Stimulated activated CD8-positive, alpha-beta memory T cell treated with anti-CD3 and anti-CD28 coated beads, Interleukin-12 subunit alpha, Interleukin-12 subunit beta, amount 100 ng/mL, for 24 hours (primary cell): ENCODE results near the gene AJUBA.
"Not testable (repeated sequence)": the region's sequence is repeated elsewhere in the genome, so short reads cannot be mapped to it uniquely, and the experiment has no call there.

ENCODE experiments used
- DNase-seq: peaks from one replicate; pipeline ENCODE4 v3.0.0-alpha.2; 2020; ENCODE audit errors: extremely low read depth

The AJUBA gene

GRCh38 chr14:22981090-22981875, 1.1 kb downstream of the AJUBA start:
- no peak for DNase-seq

DNA sequence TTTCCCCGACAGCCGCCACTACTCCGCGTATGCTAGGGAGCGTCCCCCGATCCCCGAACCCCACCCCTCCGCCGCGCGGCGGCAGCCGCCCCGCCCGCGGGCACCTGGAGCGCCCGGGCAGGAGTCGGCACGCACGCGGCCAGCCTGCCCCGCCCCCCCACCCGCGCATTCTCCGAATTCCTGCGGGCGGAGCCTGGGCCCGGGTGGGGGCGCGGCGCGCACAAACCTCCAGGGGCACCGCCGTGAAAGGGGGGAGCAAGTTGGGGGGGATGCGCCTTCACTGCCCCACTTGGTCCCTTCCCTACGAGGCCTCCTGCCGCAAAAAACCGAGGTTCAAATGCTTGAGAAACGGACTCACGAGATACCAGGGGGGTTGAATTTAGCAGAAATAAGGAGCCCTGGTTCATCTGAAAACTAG, 1.7 kb downstream of the AJUBA start:
- no peak for DNase-seq

- DNase-seq: no peak
These were observed 2.5 kb downstream of the AJUBA start for GRCh38 chr14:22979748-22980392.

DNA sequence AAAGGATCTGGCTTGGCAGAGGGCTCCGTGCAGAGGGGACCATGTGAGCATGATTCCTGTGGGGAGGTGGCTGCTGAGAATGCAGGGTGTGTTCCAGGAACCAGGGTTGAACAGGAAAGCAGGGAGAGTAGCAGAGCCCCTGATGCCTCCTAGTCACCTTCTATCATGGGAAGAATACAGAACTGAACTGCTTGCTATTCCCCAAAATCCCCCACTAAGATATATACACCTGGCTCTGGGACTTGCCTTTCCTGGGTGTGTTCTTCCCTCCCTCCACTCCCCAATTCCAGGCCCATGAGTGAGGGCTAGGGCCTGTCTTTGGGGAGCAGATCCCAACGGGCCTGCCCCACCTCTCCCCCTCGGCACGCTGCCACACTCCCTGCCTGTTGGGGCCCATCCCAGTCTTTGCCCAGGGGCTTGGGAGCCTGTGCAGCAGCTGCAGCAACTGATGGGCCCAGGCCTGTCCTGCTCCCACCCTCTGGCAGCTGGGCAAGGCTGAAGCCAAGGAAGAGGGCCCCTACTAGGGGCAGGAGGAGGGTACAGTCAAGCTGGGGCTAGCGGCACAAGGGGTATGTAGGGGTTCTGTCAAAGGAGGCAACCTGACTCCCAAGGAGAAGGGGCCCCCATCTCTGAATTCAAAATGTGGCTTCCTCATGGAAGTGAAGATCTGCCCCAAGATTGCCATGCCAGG, 3.2 kb downstream of the AJUBA start:
- no peak for DNase-seq

DNA sequence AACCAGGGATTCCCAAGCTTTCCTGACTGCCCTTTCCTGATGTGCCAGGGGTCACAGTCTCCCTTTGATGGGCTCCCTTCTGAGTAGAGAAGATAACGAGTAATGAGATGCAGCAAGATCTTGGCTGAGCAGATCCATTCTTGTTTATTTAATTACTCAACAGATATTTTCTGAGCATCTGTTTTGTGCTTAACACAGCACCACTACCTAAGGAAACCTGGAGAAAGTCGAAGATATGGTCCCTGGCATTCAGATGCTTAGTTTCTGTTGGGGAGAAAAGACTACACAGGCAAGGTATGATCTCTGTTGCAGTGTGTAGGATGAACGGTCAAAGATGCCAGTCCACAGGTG, 3.9 kb downstream of the AJUBA start:
- no peak for DNase-seq

GRCh38 chr14:22977684-22978486, 4.5 kb downstream of the AJUBA start:
- DNase-seq: no peak

DNA sequence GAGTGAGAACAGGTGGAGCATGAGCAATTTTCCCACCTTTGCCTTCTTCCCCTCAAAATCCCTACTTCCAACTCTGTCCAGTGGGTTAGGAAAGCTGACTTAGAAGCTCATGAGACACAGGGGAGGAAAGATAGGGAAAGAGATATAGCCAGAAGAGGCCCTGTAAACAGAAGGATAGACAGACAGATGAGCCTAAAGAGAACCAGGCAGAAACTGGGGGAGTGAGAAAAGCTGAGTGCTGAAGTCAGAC, 5.0 kb downstream of the AJUBA start:
- DNase-seq: no peak

DNA sequence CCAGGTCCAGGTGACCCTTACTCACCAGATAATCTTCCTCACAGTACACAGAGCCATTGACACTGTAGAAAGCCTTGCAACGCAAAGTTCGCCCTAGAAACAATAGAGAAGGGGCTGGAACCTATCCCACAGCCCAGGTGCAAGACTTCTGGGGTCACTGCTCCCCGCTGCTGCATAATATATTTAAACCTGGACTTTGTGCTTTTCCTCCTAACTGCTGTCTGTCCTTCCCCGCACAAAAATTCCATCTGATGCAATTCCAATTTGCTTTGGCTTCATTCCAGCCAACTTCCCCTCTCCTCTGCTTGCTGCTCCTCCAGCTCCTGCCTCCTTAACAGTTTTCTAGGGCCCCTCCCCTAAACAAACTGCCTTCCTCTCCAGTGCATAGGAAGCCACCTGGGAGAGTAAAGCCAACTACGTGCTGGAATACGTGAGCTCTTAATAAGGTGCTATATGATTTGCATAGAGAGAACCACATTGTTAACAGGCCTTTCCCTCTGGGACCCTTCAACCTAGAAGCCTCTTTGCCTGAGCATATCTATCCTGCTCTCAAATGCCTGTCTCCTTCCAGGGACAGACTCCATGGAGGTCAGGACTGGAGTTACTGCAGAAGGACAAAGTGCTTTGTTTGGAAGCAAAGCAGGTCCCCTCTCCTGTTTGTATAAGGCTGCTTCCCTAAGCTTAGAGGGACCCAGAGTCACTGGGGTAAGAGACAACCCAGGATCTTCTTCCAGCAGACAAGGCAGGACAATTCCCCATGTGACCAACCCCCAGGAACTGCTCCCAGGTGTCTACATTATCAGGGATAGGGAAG, 5.5 kb downstream of the AJUBA start:
- DNase-seq: no peak

- DNase-seq: no peak
These were observed 7.6 kb downstream of the AJUBA start for GRCh38 chr14:22974530-22975313.

- no peak for DNase-seq
These were observed 8.9 kb downstream of the AJUBA start for GRCh38 chr14:22973217-22974032.

DNA sequence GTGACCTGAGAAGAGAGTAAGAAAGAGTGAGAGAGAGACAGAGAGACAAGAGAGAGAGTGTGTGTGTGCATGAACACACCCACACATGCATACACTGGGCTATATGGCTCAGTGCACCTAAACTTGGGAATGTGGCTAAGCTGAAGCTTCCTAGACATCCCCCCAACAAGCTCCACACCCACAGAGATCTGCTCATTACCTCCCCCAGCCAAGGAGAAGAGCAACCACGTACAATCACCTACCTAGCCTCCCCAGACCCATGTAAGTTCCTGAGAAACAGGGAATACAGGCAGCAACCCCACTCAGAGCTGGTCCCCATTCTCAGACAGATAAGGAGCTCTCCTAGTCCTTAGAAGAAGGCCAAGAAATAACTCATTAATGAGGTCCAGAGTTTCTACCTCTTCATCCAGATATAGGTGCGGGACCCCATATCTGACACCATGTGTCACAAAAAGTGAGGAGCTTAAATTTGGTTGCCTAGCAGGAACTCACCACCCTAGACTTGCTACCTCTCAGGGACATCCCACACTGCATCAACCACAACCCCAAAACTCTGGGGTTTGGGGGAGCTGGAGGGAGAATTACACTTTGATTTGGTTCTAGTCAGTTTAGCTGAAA, 9.9 kb downstream of the AJUBA start:
- DNase-seq: no peak

DNA sequence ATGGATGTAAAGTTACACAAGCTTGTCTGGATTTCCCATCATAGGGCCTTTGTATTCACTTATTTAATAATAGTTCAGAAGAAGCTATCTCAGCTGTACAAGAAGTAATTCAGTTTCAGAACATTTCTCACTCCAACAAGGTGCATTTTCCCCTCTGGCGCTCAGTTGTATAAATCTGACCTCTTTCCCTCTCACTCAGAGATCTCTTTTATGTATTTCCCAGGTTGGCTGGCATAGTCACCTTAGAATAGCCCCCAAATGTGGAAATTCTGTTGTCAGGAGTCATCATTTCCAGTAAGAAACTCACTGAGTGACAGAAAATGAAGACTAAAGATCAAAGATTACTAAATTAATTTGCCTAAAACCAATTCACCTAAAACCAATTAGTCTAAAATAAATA, 11.2 kb downstream of the AJUBA start:
- no peak for DNase-seq

DNA sequence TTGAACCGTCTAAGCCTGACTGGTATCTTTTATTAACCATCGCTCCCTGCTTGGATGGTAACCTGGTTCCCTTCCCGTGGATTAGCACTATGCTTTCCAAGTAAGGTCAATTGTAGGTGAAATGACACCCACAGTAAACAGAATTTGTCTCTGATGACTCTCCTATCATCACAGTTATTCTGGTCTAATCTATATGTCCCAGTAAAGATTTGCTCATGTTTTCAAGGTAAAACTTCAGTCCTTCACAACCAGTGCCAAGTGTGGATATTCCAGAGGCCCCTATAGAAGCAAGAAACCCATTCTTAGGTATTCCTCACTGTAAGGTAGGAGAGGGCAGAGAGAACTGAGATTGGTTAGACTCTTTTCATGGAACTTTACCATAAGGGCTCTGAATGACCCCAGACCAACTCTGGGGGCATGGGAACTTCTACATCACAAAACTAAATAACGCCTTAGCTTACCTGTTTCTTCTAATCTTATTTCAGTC, 15.5 kb downstream of the AJUBA start:
- DNase-seq: no peak

DNA sequence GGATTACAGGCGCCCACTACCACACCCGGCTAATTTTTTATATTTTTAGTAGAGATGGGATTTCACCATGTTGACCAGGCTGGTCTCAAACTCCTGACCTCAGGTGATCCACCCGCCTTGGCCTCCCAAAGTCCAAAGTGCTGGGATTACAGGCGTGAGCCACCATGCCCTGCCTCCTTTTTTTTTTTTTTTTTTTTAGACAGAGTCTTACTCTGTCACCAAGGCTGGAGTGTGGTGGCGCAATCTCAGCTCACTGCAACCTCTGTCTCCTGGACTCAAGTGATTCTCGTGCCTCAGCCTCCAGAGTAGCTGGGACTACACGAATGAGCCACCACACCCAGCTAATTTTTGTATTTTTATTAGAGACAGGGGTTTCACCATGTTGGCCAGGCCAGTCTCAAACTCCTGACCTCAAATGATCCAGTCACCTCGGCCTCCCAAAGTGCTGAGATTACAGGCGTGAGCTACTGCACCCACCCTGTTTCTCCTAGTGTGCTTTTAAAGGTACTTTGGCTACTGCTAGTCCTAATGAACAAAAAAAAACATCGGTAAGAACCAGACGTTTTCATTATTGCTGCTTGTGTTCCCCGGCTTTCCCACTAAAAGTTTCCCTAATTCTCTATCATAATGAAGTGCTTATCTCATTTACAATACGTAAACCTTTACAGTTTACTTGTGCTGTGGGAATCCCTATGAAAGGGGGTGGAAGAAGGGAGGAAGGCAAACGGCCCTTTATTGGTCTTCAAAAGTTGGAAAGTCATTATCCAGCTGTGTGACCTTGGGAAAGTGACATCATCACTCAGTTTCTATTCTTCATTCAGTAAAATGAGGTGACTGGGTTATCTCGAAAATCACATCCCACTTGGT, 16.2 kb downstream of the AJUBA start:
- DNase-seq: not testable (repeated sequence)

DNA sequence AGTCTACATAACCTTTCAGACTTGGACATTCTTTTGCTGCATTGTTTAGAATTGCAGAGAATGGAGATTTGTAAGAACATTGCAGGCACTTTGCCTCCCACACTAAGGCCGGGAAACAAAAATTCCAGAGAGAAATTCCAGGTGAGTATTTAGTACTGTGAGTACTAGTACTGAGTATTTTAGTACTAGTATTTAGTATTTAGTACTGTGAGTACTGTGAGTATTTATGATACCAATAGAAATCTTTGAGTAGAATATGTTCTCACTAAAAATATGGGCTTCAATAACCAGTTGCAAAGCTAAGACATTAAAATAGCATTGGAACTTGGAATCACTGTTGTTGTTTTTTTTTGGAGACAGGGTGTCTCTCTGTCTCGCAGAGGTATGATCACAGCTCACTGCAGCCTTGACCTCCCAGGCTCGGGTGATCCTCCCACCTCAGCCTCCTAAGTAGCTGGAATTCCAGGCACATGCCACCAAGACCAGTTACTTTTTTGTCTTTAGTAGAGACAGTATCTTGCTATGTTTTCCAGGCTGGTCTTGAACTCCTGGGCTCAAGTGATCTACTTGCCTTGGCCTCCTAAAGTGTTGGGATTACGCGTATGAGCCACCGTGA, 20.2 kb downstream of the AJUBA start:
- DNase-seq: no peak

DNA sequence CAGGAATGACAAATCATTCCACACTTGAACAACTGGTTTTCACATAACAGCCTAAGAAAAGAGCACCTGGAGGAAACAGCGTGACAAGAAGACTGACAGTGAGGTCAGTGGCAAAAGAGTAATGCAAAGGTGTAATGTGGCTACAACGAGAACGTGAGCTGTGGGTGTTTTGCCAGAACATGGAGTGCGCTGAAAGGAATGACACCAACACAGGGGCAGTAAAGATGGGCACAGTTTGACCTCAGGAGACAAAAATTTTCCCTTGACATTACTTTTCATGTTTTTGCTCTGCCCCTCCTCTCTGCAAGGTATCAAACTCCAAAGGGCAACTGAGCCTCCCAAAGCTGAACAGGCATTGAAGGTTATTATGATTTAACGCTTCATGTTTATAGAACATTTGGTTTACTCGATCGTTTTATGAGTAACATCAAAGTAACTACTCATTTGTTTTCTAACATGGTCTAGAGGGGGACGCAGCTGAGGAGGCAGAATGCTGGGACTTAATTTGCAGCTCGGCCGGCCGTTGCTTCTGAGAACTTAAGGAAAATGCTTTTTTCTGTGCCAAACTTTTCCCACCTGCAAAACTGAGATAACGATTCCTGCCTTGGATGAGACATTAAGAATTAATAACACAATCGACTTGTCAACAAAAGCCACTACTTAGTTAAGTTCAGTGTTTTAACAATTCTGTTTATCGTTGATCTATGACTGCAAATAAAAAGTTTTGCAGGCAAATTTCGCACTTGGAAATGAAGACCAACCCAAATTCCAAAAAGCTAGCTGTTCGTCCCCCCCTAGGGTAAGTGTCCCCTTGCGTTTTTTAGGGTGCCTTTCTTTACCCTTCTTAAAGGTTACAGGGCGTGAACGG, 26.4 kb downstream of the AJUBA start:
- no peak for DNase-seq

- no peak for DNase-seq
These were observed 29.9 kb downstream of the AJUBA start for GRCh38 chr14:22952418-22952817.
